Measurements from ENCODE around the gene SH3PXD2A. TPM values are rescaled to one million over a fixed set of nuclear protein-coding genes. Genes with fewer than 3 reads are reported as not detected.

Gene SH3PXD2A
- total and polyA plus RNA-seq, 2 of the 4 experiments (the other 2 are of a cell fraction) = 6.3 to 23.0 TPM

- ATAC-seq (ENCODE audit: low read depth) (no peak), DNase-seq (no peak)
- no peak overlapping the region for H4K5ac ChIP-seq (ENCODE audit: low read depth, low read length)
- peaks cover 10% of the 10 kb centered on the region; the same call in 1 of the 2 replicates for H3K4me1 ChIP-seq (ENCODE audit: control insufficient read depth, insufficient read depth, low read length)
- H2AK9ac ChIP-seq (replicated peaks; ENCODE audit: low read depth, low read length, poor library complexity) = no peak overlapping the region
- no peak overlapping the region for H2BK120ac ChIP-seq (ENCODE audit: low read depth, low read length)
- H3K14ac ChIP-seq (replicated peaks; ENCODE audit: low read depth, low read length) = no peak overlapping the region
- peaks cover 9% of the 10 kb centered on the region; the same call in 1 of the 2 replicates for H4K20me1 ChIP-seq (ENCODE audit: insufficient read depth, low read length)
- no peak overlapping the region for H2BK5ac ChIP-seq (ENCODE audit: low read depth, low read length, poor library complexity, severe bottlenecking)
- no peak overlapping the region for H3K4ac ChIP-seq (ENCODE audit: low read depth, low read length)
- no peak for TF ChIP-seq SMC3 (IDR thresholded peaks at IDR 0.05; ENCODE audit: low read depth, low read length)
- no peak for TF ChIP-seq RFX5 (IDR thresholded peaks at IDR 0.05; ENCODE audit: low read depth, low read length)
- TF ChIP-seq ELK1 (IDR thresholded peaks at IDR 0.05; ENCODE audit: borderline replicate concordance, low read depth, low read length) = no peak
- TF ChIP-seq RCOR1 (IDR thresholded peaks at IDR 0.05; ENCODE audit: insufficient replicate concordance, low read length) = no peak
- no peak for TF ChIP-seq CTCF (conservative IDR thresholded peaks at IDR 0.05; ENCODE audit: low read depth, low read length)
- no peak overlapping the region for H3K27ac ChIP-seq (ENCODE audit: insufficient read depth, low read length)
- CTCF ChIA-PET = interaction anchor here (1.5 to 1.6 kb wide), 2 partner anchors 9 to 11 kb away, joined by 3 to 4 read pairs; no protein-coding TSS in a partner anchor
- no peak overlapping the region for H4K8ac ChIP-seq (ENCODE audit: low read depth in 2 of 2, low read length in 2 of 2)
- no peaks in the 10 kb centered on the region for H3K9me3 ChIP-seq (ENCODE audit: control insufficient read depth, insufficient read depth, low read length)
- in situ Hi-C loops (cut with MboI; ENCODE audit: low sequenced_read_pairs) = no loop called here
- POLR2A ChIA-PET (ENCODE audit: unreplicated experiment) = no interaction called here
- H3K4me2 ChIP-seq (ENCODE audit: low read depth, low read length) = no peak overlapping the region
- BruUV-seq (replicated peaks) = no TSS peak
- no peak overlapping the region for H3K4me3 ChIP-seq (ENCODE audit: insufficient read depth, low read depth, low read length)
- H4K91ac ChIP-seq (ENCODE audit: insufficient read depth, low read depth, low read length) = no peak overlapping the region
- H3K18ac ChIP-seq (ENCODE audit: low read depth, low read length) = no peak overlapping the region
- no peaks in the 10 kb centered on the region for H3K36me3 ChIP-seq (ENCODE audit: control insufficient read depth, insufficient read depth, low read length)
- H3K79me1 ChIP-seq (ENCODE audit: low read depth in 1 of 2, low read length in 2 of 2) = peaks cover 31 to 71% of the 10 kb centered on the region in 2 experiments
- intact Hi-C loops (cut with micrococcal nuclease) = no loop called here
- dilution Hi-C loops (cut with HindIII; ENCODE audit: low sequenced_read_pairs, unreplicated experiment) = no loop called here
- no peaks in the 10 kb centered on the region for H3K27me3 ChIP-seq (ENCODE audit: control insufficient read depth, insufficient read depth, low read length)
- no peak overlapping the region for H2BK15ac ChIP-seq (ENCODE audit: low read depth, low read length)
- no peak overlapping the region for H3K9ac ChIP-seq (ENCODE audit: low read depth, low read length)
- no peak overlapping the region for H2AFZ ChIP-seq (replicated peaks; ENCODE audit: low read length, poor library complexity)
- H3K56ac ChIP-seq (ENCODE audit: extremely low read depth, insufficient read depth, low read length) = no peak overlapping the region
- 100% methylated on average over 2 of the region's 9 CpGs; no CpG with 5 or more reads in 1 of the 2 experiments for WGBS, 2 experiments (ENCODE audit: extremely low coverage in 2 of 2, insufficient read length in 1 of 2)
- H3K9me1 ChIP-seq (ENCODE audit: insufficient read depth, low read length) = peaks cover 8% of the 10 kb centered on the region
- H3K23ac ChIP-seq (ENCODE audit: low read depth, low read length) = no peak overlapping the region
- H2AK5ac ChIP-seq (ENCODE audit: low read depth, low read length) = no peak overlapping the region
- no peak overlapping the region for H2BK20ac ChIP-seq (ENCODE audit: low read depth, low read length)
These were observed 18.5 kb downstream of the SH3PXD2A start for GRCh38 chr10:103836861-103837260.
